Measurements from ENCODE around the gene DNM1.

Gene DNM1

DNA sequence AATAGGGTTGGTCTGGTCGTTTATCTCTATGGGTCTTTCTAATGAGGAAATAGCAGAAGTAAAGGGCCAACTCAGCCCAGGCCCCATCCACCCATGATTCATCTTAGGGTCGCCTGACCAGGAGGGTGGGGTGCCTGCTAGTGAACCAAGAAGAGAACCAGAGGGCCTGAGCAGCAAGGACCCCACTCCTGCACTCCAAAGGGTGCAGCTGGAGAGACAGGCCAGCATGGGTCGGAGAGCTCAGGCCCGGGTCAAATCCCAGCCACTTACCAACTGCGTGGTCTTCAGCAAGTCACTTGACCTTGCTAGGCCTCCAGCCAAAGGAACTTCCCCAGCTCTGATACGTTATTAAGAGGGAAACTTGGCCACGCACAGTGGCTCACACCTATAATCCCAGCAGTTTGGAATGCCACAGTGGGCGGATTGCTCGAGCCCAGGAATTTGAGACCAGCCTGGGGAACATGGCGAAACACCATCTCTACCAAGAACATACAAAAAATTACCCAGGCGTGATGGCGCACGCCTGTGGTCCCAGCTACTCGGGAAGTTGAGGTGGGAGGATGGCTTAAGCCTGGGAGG is 38.8 kb upstream of the DNM1 start:
- Histone ChIP-seq H2AK5ac (ENCODE audit: low read length) (no peak overlapping the region), H2BK5ac (ENCODE audit: low read length) (no peak overlapping the region), H3K36me3 (ENCODE audit: control insufficient read depth, insufficient read depth, low read length) (peaks cover 18% of the 10 kb centered on the region), H3K9ac (ENCODE audit: low read length) (no peak overlapping the region), H3K79me2 (ENCODE audit: control insufficient read depth, insufficient read depth, low read length) (no peaks in the 10 kb centered on the region), H4K8ac (ENCODE audit: low read depth, low read length) (no peak overlapping the region), H4K5ac (ENCODE audit: low read length) (no peak overlapping the region), H2BK15ac (replicated peaks; ENCODE audit: low read depth) (no peak overlapping the region), H3K79me1 (ENCODE audit: low read length) (no peaks in the 10 kb centered on the region), H3K4ac (ENCODE audit: low read depth, low read length) (no peak overlapping the region), H3K4me2 (ENCODE audit: low read length) (no peak overlapping the region), H2BK120ac (ENCODE audit: low read depth, low read length) (no peak overlapping the region), H3K56ac (ENCODE audit: low read length) (no peak overlapping the region), H3K4me3 (ENCODE audit: low read length) (no peak overlapping the region), H3K18ac (ENCODE audit: low read length) (no peak overlapping the region), H3K23ac (ENCODE audit: low read length) (no peak overlapping the region), H3K4me1 (ENCODE audit: control insufficient read depth, low read depth, low read length) (no peaks in the 10 kb centered on the region), H3K27ac (ENCODE audit: low read depth, low read length) (no peak overlapping the region), H3K27me3 (ENCODE audit: insufficient read depth, low read length, poor library complexity) (no peaks in the 10 kb centered on the region)
- no peak for DNase-seq
- WGBS (ENCODE audit: extremely low coverage, insufficient coverage, low lambda C conversion rate) = no CpG with 5 or more reads among the region's 14 CpGs

DNA sequence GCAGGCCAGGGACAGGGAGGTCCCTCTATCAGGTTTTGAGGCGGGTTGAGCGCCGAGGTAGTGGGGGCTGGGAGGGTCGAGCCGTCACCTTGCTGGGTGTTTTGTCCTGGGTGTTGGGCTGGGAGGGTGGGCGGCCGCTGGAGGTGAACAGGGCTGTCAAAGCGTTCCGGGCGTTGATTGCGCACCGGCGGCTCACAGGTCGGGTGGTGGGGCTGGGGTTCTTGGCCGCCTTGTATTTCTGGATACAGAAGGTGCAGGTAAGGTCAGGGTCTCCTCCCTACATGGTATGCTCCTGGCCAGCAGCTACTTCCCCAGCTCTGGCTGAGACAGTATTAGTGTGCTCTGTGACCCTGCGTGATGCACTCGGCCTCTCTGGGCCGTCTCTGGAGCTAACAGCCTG is 37.0 kb upstream of the DNM1 start:
- H4K5ac ChIP-seq (ENCODE audit: low read length) = no peak overlapping the region
- no CpG with 5 or more reads among the region's 18 CpGs for WGBS (ENCODE audit: extremely low coverage, insufficient coverage, low lambda C conversion rate)
- no peak overlapping the region for H2AK5ac ChIP-seq (ENCODE audit: low read length)
- H3K9ac ChIP-seq (ENCODE audit: low read length) = no peak overlapping the region
- H2BK15ac ChIP-seq (replicated peaks; ENCODE audit: low read depth) = no peak overlapping the region
- H2BK120ac ChIP-seq (ENCODE audit: low read depth, low read length) = no peak overlapping the region
- no peak overlapping the region for H4K8ac ChIP-seq (ENCODE audit: low read depth, low read length)
- H3K36me3 ChIP-seq (ENCODE audit: control insufficient read depth, insufficient read depth, low read length) = peaks cover 23% of the 10 kb centered on the region
- no peak overlapping the region for H3K4me3 ChIP-seq (ENCODE audit: low read length)
- DNase-seq = no peak
- H3K79me2 ChIP-seq (ENCODE audit: control insufficient read depth, insufficient read depth, low read length) = no peaks in the 10 kb centered on the region
- no peaks in the 10 kb centered on the region for H3K79me1 ChIP-seq (ENCODE audit: low read length)
- no peak overlapping the region for H3K4ac ChIP-seq (ENCODE audit: low read depth, low read length)
- no peak overlapping the region for H3K56ac ChIP-seq (ENCODE audit: low read length)
- H3K23ac ChIP-seq (ENCODE audit: low read length) = no peak overlapping the region
- H3K4me2 ChIP-seq (ENCODE audit: low read length) = no peak overlapping the region
- no peak overlapping the region for H3K27ac ChIP-seq (ENCODE audit: low read depth, low read length)
- no peak overlapping the region for H2BK5ac ChIP-seq (ENCODE audit: low read length)
- no peaks in the 10 kb centered on the region for H3K4me1 ChIP-seq (ENCODE audit: control insufficient read depth, low read depth, low read length)
- no peaks in the 10 kb centered on the region for H3K27me3 ChIP-seq (ENCODE audit: insufficient read depth, low read length, poor library complexity)
- no peak overlapping the region for H3K18ac ChIP-seq (ENCODE audit: low read length)

DNA sequence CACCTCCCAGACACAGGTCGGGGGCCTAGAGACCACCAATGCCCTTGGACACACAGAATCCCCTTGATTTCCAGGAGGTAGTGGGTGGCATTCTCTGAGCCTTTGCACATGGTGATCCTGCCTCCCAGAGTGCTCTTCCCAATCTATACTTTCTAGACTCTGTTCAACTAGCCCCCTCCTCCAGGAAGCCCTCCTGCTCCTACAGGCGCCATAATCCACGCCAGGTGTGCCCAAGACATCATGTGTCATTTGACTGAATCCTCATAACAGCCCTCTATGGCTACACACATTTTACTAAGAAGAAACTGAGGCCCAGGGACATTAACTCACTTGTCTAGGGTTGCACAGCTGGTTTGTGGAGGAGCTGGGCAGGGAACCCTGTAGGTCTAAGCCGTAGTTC is 36.0 kb upstream of the DNM1 start:
- no peak overlapping the region for H3K9ac ChIP-seq (ENCODE audit: low read length)
- no peak overlapping the region for H3K56ac ChIP-seq (ENCODE audit: low read length)
- H2BK120ac ChIP-seq (ENCODE audit: low read depth, low read length) = no peak overlapping the region
- no peaks in the 10 kb centered on the region for H3K4me1 ChIP-seq (ENCODE audit: control insufficient read depth, low read depth, low read length)
- no peaks in the 10 kb centered on the region for H3K27me3 ChIP-seq (ENCODE audit: insufficient read depth, low read length, poor library complexity)
- H2BK5ac ChIP-seq (ENCODE audit: low read length) = no peak overlapping the region
- DNase-seq = no peak
- H4K5ac ChIP-seq (ENCODE audit: low read length) = no peak overlapping the region
- H2AK5ac ChIP-seq (ENCODE audit: low read length) = no peak overlapping the region
- no peak overlapping the region for H3K4me3 ChIP-seq (ENCODE audit: low read length)
- H3K27ac ChIP-seq (ENCODE audit: low read depth, low read length) = no peak overlapping the region
- no peak overlapping the region for H3K23ac ChIP-seq (ENCODE audit: low read length)
- no CpG with 5 or more reads among the region's 4 CpGs for WGBS (ENCODE audit: extremely low coverage, insufficient coverage, low lambda C conversion rate)
- no peak overlapping the region for H3K4ac ChIP-seq (ENCODE audit: low read depth, low read length)
- no peaks in the 10 kb centered on the region for H3K79me1 ChIP-seq (ENCODE audit: low read length)
- H2BK15ac ChIP-seq (replicated peaks; ENCODE audit: low read depth) = no peak overlapping the region
- no peaks in the 10 kb centered on the region for H3K79me2 ChIP-seq (ENCODE audit: control insufficient read depth, insufficient read depth, low read length)
- no peak overlapping the region for H4K8ac ChIP-seq (ENCODE audit: low read depth, low read length)
- no peak overlapping the region for H3K4me2 ChIP-seq (ENCODE audit: low read length)
- H3K36me3 ChIP-seq (ENCODE audit: control insufficient read depth, insufficient read depth, low read length) = peaks cover 23% of the 10 kb centered on the region
- no peak overlapping the region for H3K18ac ChIP-seq (ENCODE audit: low read length)

DNA sequence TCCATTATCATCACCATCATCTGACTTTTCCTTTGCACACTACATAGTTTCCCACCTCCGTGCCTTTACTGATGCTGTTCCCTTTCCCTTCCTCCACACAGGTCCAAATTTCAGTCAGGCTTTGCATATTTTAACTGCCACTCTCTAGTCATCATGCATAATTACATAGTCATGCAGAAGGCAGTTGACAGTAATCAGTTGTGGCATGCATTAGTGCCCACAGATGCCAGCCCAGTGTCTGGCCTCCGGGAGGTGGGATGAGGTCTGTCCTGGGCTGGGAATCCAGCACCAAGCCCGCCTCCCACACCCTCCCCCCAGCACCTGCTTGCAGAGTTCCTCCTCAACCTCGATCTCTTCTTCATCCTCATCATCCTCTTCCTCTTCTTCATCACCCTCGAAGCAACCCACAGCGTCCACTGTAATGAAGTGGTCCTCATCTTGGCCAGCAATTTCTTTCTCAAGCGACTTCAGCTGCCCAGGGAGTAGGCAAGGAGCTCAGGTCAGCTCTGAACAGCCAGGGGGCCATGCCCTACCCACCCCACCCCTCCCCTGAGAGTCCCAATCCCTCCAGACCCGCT is 34.4 kb upstream of the DNM1 start:
- Histone ChIP-seq H3K27ac (ENCODE audit: low read depth, low read length) (no peak overlapping the region), H3K18ac (ENCODE audit: low read length) (no peak overlapping the region), H2BK5ac (ENCODE audit: low read length) (no peak overlapping the region), H4K8ac (ENCODE audit: low read depth, low read length) (no peak overlapping the region), H3K4ac (ENCODE audit: low read depth, low read length) (no peak overlapping the region), H3K4me3 (ENCODE audit: low read length) (no peak overlapping the region), H3K79me2 (ENCODE audit: control insufficient read depth, insufficient read depth, low read length) (no peaks in the 10 kb centered on the region), H3K56ac (ENCODE audit: low read length) (no peak overlapping the region), H3K36me3 (ENCODE audit: control insufficient read depth, insufficient read depth, low read length) (peaks cover 23% of the 10 kb centered on the region), H3K4me2 (ENCODE audit: low read length) (no peak overlapping the region), H3K4me1 (ENCODE audit: control insufficient read depth, low read depth, low read length) (no peaks in the 10 kb centered on the region), H3K79me1 (ENCODE audit: low read length) (no peaks in the 10 kb centered on the region), H4K5ac (ENCODE audit: low read length) (no peak overlapping the region), H3K9ac (ENCODE audit: low read length) (no peak overlapping the region), H2AK5ac (ENCODE audit: low read length) (no peak overlapping the region), H3K27me3 (ENCODE audit: insufficient read depth, low read length, poor library complexity) (no peaks in the 10 kb centered on the region), H2BK15ac (replicated peaks; ENCODE audit: low read depth) (no peak overlapping the region), H3K23ac (ENCODE audit: low read length) (no peak overlapping the region), H2BK120ac (ENCODE audit: low read depth, low read length) (no peak overlapping the region)
- DNase-seq = no peak
- 100% methylated on average over 1 of the region's 8 CpGs for WGBS (ENCODE audit: extremely low coverage, insufficient coverage, low lambda C conversion rate)

DNA sequence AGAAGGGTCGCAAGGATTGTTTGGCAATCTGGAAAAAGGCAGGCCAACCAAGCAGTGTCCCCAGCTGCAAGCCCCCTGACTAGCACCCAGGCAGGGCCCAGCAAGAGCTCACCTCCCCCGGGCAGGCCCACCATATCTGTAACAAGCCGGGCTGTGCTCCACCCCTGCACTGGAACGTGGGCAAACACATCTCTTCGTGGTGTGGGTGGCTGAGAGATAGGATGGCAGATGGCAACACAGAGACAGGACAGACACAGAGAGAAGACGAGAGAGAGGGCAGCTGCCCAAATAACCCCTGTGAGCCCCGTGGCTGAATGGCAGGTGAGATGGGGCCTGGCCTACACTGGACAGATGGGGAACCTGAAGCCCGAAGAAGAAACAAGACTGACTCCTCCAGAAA is 33.7 kb upstream of the DNM1 start:
- no peaks in the 10 kb centered on the region for H3K79me1 ChIP-seq (ENCODE audit: low read length)
- no peak overlapping the region for H4K5ac ChIP-seq (ENCODE audit: low read length)
- H2BK120ac ChIP-seq (ENCODE audit: low read depth, low read length) = no peak overlapping the region
- no peak overlapping the region for H2BK15ac ChIP-seq (replicated peaks; ENCODE audit: low read depth)
- no peaks in the 10 kb centered on the region for H3K79me2 ChIP-seq (ENCODE audit: control insufficient read depth, insufficient read depth, low read length)
- H3K4me3 ChIP-seq (ENCODE audit: low read length) = no peak overlapping the region
- no peak overlapping the region for H3K9ac ChIP-seq (ENCODE audit: low read length)
- no peak overlapping the region for H3K27ac ChIP-seq (ENCODE audit: low read depth, low read length)
- H3K36me3 ChIP-seq (ENCODE audit: control insufficient read depth, insufficient read depth, low read length) = peaks cover 18% of the 10 kb centered on the region
- no peak overlapping the region for H2BK5ac ChIP-seq (ENCODE audit: low read length)
- DNase-seq = no peak
- H3K4me1 ChIP-seq (ENCODE audit: control insufficient read depth, low read depth, low read length) = no peaks in the 10 kb centered on the region
- H3K4ac ChIP-seq (ENCODE audit: low read depth, low read length) = no peak overlapping the region
- no CpG with 5 or more reads among the region's 8 CpGs for WGBS (ENCODE audit: extremely low coverage, insufficient coverage, low lambda C conversion rate)
- H2AK5ac ChIP-seq (ENCODE audit: low read length) = no peak overlapping the region
- H4K8ac ChIP-seq (ENCODE audit: low read depth, low read length) = no peak overlapping the region
- H3K56ac ChIP-seq (ENCODE audit: low read length) = no peak overlapping the region
- no peaks in the 10 kb centered on the region for H3K27me3 ChIP-seq (ENCODE audit: insufficient read depth, low read length, poor library complexity)
- H3K23ac ChIP-seq (ENCODE audit: low read length) = no peak overlapping the region
- no peak overlapping the region for H3K18ac ChIP-seq (ENCODE audit: low read length)
- no peak overlapping the region for H3K4me2 ChIP-seq (ENCODE audit: low read length)

DNA sequence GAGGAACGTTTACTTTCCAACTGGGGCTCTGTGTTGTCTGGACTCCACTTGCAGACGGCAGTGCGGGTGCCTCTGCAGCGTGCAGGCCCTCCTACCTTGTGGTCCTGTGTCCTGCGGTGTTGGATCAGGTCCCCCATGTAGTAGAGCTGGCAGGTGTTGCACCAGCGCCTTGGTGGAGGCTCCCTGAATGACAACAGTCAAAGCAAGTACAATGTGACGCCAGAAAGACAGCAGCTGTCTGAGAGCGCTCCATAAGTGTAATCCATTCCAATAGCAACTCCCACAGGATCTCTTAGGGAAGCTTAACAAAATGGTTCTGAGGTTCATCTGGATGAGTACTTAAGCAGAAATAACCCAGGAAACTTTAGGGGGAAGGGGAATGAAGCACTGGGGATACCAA is 33.3 kb upstream of the DNM1 start:
- no peak overlapping the region for H3K27ac ChIP-seq (ENCODE audit: low read depth, low read length)

More for the DNA sequence above, 33.3 kb upstream of the DNM1 start:
- Histone ChIP-seq H3K27me3 (ENCODE audit: insufficient read depth, low read length, poor library complexity) (no peaks in the 10 kb centered on the region), H3K9ac (ENCODE audit: low read length) (no peak overlapping the region), H3K23ac (ENCODE audit: low read length) (no peak overlapping the region), H3K79me1 (ENCODE audit: low read length) (no peaks in the 10 kb centered on the region), H2BK5ac (ENCODE audit: low read length) (no peak overlapping the region), H3K4me1 (ENCODE audit: control insufficient read depth, low read depth, low read length) (no peaks in the 10 kb centered on the region), H2AK5ac (ENCODE audit: low read length) (no peak overlapping the region), H2BK120ac (ENCODE audit: low read depth, low read length) (no peak overlapping the region), H3K36me3 (ENCODE audit: control insufficient read depth, insufficient read depth, low read length) (peaks cover 17% of the 10 kb centered on the region), H4K8ac (ENCODE audit: low read depth, low read length) (no peak overlapping the region), H3K4me2 (ENCODE audit: low read length) (no peak overlapping the region), H3K18ac (ENCODE audit: low read length) (no peak overlapping the region), H3K56ac (ENCODE audit: low read length) (no peak overlapping the region), H3K4ac (ENCODE audit: low read depth, low read length) (no peak overlapping the region), H4K5ac (ENCODE audit: low read length) (no peak overlapping the region), H3K79me2 (ENCODE audit: control insufficient read depth, insufficient read depth, low read length) (no peaks in the 10 kb centered on the region), H3K4me3 (ENCODE audit: low read length) (no peak overlapping the region), H2BK15ac (replicated peaks; ENCODE audit: low read depth) (no peak overlapping the region)
- no CpG with 5 or more reads among the region's 8 CpGs for WGBS (ENCODE audit: extremely low coverage, insufficient coverage, low lambda C conversion rate)
- no peak for DNase-seq

All from mesendoderm (in vitro differentiated cells).